ENCODE results near the gene CAPN12.
"Not testable (repeated sequence)": the region's sequence is repeated elsewhere in the genome, so short reads cannot be mapped to it uniquely, and the experiment has no call there.

CAPN12 gene

GRCh38 chr19:38771569-38771968, 27.3 kb upstream of the CAPN12 start:
- in situ Hi-C loops (cut with MboI; ENCODE audit: low sequenced_read_pairs): not testable (repeated sequence)

GRCh38 chr19:38770949-38771275, 26.6 kb upstream of the CAPN12 start:
- in situ Hi-C loops (cut with MboI; ENCODE audit: low sequenced_read_pairs): not testable (repeated sequence)

GRCh38 chr19:38770228-38770948, 26.1 kb upstream of the CAPN12 start:
- in situ Hi-C loops (cut with MboI; ENCODE audit: low sequenced_read_pairs): not testable (repeated sequence)

GRCh38 chr19:38769635-38770211, 25.4 kb upstream of the CAPN12 start:
- in situ Hi-C loops (cut with MboI; ENCODE audit: low sequenced_read_pairs): no loop called here

GRCh38 chr19:38766276-38767047, 22.2 kb upstream of the CAPN12 start:
- in situ Hi-C loops (cut with MboI; ENCODE audit: low sequenced_read_pairs): no loop called here

- in situ Hi-C loops (cut with MboI; ENCODE audit: low sequenced_read_pairs): no loop called here
Observed at GRCh38 chr19:38765214-38765613, 20.9 kb upstream of the CAPN12 start.

- in situ Hi-C loops (cut with MboI; ENCODE audit: low sequenced_read_pairs): no loop called here
Observed at GRCh38 chr19:38763795-38764220, 19.5 kb upstream of the CAPN12 start.

GRCh38 chr19:38761884-38762389, 17.7 kb upstream of the CAPN12 start:
- in situ Hi-C loops (cut with MboI; ENCODE audit: low sequenced_read_pairs): not testable (repeated sequence)

- in situ Hi-C loops (cut with MboI; ENCODE audit: low sequenced_read_pairs): not testable (repeated sequence)
Observed at GRCh38 chr19:38760805-38761517, 16.7 kb upstream of the CAPN12 start.

GRCh38 chr19:38759590-38760003, 15.3 kb upstream of the CAPN12 start:
- in situ Hi-C loops (cut with MboI; ENCODE audit: low sequenced_read_pairs): no loop called here

GRCh38 chr19:38754196-38754595, 9.9 kb upstream of the CAPN12 start:
- in situ Hi-C loops (cut with MboI; ENCODE audit: low sequenced_read_pairs): not testable (repeated sequence)

- in situ Hi-C loops (cut with MboI; ENCODE audit: low sequenced_read_pairs): not testable (repeated sequence)
Observed at GRCh38 chr19:38753783-38754182, 9.5 kb upstream of the CAPN12 start.

GRCh38 chr19:38745316-38745715, 1.0 kb upstream of the CAPN12 start:
- in situ Hi-C loops (cut with MboI; ENCODE audit: low sequenced_read_pairs): no loop called here

- in situ Hi-C loops (cut with MboI; ENCODE audit: low sequenced_read_pairs): no loop called here
Observed at GRCh38 chr19:38744874-38745273, 600 bp upstream of the CAPN12 start.

- in situ Hi-C loops (cut with MboI; ENCODE audit: low sequenced_read_pairs): no loop called here
Observed at GRCh38 chr19:38743394-38744297, 628 bp downstream of the CAPN12 start.

- in situ Hi-C loops (cut with MboI; ENCODE audit: low sequenced_read_pairs): no loop called here
Observed at GRCh38 chr19:38742906-38743305, 1.4 kb downstream of the CAPN12 start.

- in situ Hi-C loops (cut with MboI; ENCODE audit: low sequenced_read_pairs): no loop called here
Observed at GRCh38 chr19:38742296-38742695, 2.0 kb downstream of the CAPN12 start.

GRCh38 chr19:38741670-38742069, 2.6 kb downstream of the CAPN12 start:
- in situ Hi-C loops (cut with MboI; ENCODE audit: low sequenced_read_pairs): no loop called here

GRCh38 chr19:38740932-38741331, 3.3 kb downstream of the CAPN12 start:
- in situ Hi-C loops (cut with MboI; ENCODE audit: low sequenced_read_pairs): no loop called here

GRCh38 chr19:38740257-38740592, 4.0 kb downstream of the CAPN12 start:
- in situ Hi-C loops (cut with MboI; ENCODE audit: low sequenced_read_pairs): no loop called here
